ENCODE data around the gene TOE1.

GRCh38 chr1:45291716-45292115 lies 48.3 kb upstream of the TOE1 start:
- TF ChIP-seq CEBPB (IDR thresholded peaks at IDR 0.05) (no peak), EP300 (IDR thresholded peaks at IDR 0.05; ENCODE audit: borderline replicate concordance) (no peak)

All from Ishikawa (cell line).